Neural progenitor cell (in vitro differentiated cells): ENCODE results near the gene CNTNAP2. TPM values are rescaled to one million over a fixed set of nuclear protein-coding genes. Genes with fewer than 3 reads are reported as not detected.

Experiments
- DNase-seq: peaks from one replicate; pipeline ENCODE4 v3.0.0-alpha.2; 2016; ENCODE audit warnings: low spot score
- H2AFZ ChIP-seq: fragments of 200-600 bp; sonication (generic); replicated peaks from 2 replicates; pipeline ENCODE4 v1.6.1; 2016; ENCODE audit warnings: antibody characterized with exemption
- H3F3A ChIP-seq: fragments of 200-600 bp; sonication (generic); 2 replicates; pipeline ENCODE4 v1.6.1; 2016; ENCODE audit warnings: antibody characterized with exemption, low read depth
- H3K27ac ChIP-seq: fragments of 200-600 bp; sonication (generic); 2 replicates; pipeline ENCODE4 v1.5.1; 2016; ENCODE audit warnings: mild to moderate bottlenecking
- H3K27me3 ChIP-seq: fragments of 200-600 bp; sonication (generic); 2 replicates; pipeline ENCODE4 v1.6.1; 2016; ENCODE audit warnings: mild to moderate bottlenecking, moderate library complexity
- H3K36me3 ChIP-seq: fragments of 200-600 bp; sonication (generic); 2 replicates; pipeline ENCODE4 v1.5.1; 2016
- H3K4me1 ChIP-seq: fragments of 200-600 bp; sonication (generic); 2 replicates; pipeline ENCODE4 v1.6.1; 2016; ENCODE audit warnings: mixed run types
- H3K4me2 ChIP-seq: fragments of 200-600 bp; sonication (generic); 2 replicates; pipeline ENCODE4 v1.6.1; 2016
- H3K4me3 ChIP-seq: fragments of 200-600 bp; sonication (generic); 2 replicates; pipeline ENCODE4 v1.5.1; 2016
- H3K79me2 ChIP-seq: fragments of 200-600 bp; sonication (generic); 2 replicates; pipeline ENCODE4 v1.6.1; 2016; ENCODE audit warnings: low read depth
- H3K9ac ChIP-seq: fragments of 200-600 bp; sonication (generic); 2 replicates; pipeline ENCODE4 v1.6.1; 2016
- H3K9me3 ChIP-seq: fragments of 200-600 bp; sonication (generic); 2 replicates; pipeline ENCODE4 v1.5.1; 2016; ENCODE audit warnings: low read depth
- H4K20me1 ChIP-seq: fragments of 200-600 bp; sonication (generic); 2 replicates; pipeline ENCODE4 v1.6.1; 2016; ENCODE audit warnings: low read depth
- H3K27ac Mint-ChIP-seq: 3 replicates; pipeline ENCODE4 v1.8.0; 2021; ENCODE audit warnings: mixed read lengths
- H3K27me3 Mint-ChIP-seq: 2 replicates; pipeline ENCODE4 v1.8.0; 2022; ENCODE audit warnings: low read depth, mild to moderate bottlenecking, inconsistent platforms, moderate library complexity, mixed read lengths; ENCODE audit not compliant: insufficient read depth
- H3K36me3 Mint-ChIP-seq: 3 replicates; pipeline ENCODE4 v1.8.0; 2021; ENCODE audit warnings: mixed read lengths
- H3K4me1 Mint-ChIP-seq: 3 replicates; pipeline ENCODE4 v1.8.0; 2021; ENCODE audit warnings: mixed read lengths
- H3K4me3 Mint-ChIP-seq: 3 replicates; pipeline ENCODE4 v1.8.0; 2021; ENCODE audit warnings: mild to moderate bottlenecking, moderate library complexity, mixed read lengths
- H3K9me3 Mint-ChIP-seq: 3 replicates; pipeline ENCODE4 v1.8.0; 2020; ENCODE audit warnings: mixed read lengths
- CTCF ChIP-seq: fragments of 200-600 bp; sonication (generic); IDR thresholded peaks from 2 replicates; pipeline ENCODE4 v1.5.1; 2017; ENCODE audit warnings: antibody characterized with exemption, mild to moderate bottlenecking
- EZH2 ChIP-seq: fragments of 200-600 bp; sonication (generic); IDR thresholded peaks from 2 replicates; pipeline ENCODE4 v1.6.1; 2017; ENCODE audit warnings: antibody characterized with exemption, mild to moderate bottlenecking, moderate library complexity
- EZH2phosphoT487 ChIP-seq: fragments of 200-600 bp; sonication (generic); IDR thresholded peaks from 2 replicates; pipeline ENCODE4 v1.6.1; 2017; ENCODE audit warnings: antibody characterized with exemption
- total RNA-seq: library from RNA; depleted of rRNA; stranded (reverse); fragments of >200 nt; gene quantifications from 2 replicates; pipeline ENCODE4 v1.2.3, GENCODE V29; 2015; ENCODE audit warnings: low replicate concordance

The CNTNAP2 gene
- total RNA-seq, 1 donor from 2014 or later: 126 TPM

- H3K36me3 ChIP-seq: no peaks in the 10 kb centered on the region
- Mint-ChIP-seq H3K4me1 (peaks cover 6% of the 10 kb centered on the region), H3K27ac (no peak overlapping the region), H3K4me3 (no peak overlapping the region), H3K36me3 (no peaks in the 10 kb centered on the region), H3K9me3 (peaks cover 5% of the 10 kb centered on the region), H3K27me3 (peaks cover 4% of the 10 kb centered on the region)
- no peak for DNase-seq
- no peaks in the 10 kb centered on the region for H3F3A ChIP-seq
- no peaks in the 10 kb centered on the region for H3K79me2 ChIP-seq
- no peak overlapping the region for H3K9ac ChIP-seq
- no peak overlapping the region for H3K4me2 ChIP-seq
- H3K27ac ChIP-seq: no peak overlapping the region
- no peak for TF ChIP-seq CTCF
- no peaks in the 10 kb centered on the region for H3K9me3 ChIP-seq
- no peak overlapping the region for H3K4me3 ChIP-seq
- no peaks in the 10 kb centered on the region for H4K20me1 ChIP-seq
- H3K27me3 ChIP-seq: no peaks in the 10 kb centered on the region
- no peaks in the 10 kb centered on the region for H3K4me1 ChIP-seq
- H2AFZ ChIP-seq: no peak overlapping the region
These were observed 2046.2 kb downstream of the CNTNAP2 start for GRCh38 chr7:148162808-148163207.

DNA sequence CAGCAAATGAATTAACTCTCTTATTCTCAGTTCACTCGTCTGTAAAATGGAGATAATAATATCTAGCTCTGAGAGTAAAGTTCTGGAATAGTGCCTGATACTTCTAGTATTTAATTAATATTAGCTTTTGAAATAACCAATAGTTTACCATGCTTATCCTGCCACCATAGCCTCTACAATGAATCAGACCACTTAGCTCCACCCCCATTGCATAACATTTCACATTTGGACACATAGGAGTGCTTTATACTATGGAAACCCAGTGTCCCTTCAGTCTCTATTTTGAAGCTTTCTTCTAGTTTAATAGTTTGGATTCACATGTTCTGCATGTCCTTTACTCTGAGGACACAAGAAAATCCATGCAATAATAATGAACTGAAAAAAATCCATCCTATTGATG is 2046.6 kb downstream of the CNTNAP2 start:
- H3K9me3 Mint-ChIP-seq: peaks cover 3% of the 10 kb centered on the region
- no peak for TF ChIP-seq CTCF
- no peak for TF ChIP-seq EZH2phosphoT487
- TF ChIP-seq EZH2: no peak

DNA sequence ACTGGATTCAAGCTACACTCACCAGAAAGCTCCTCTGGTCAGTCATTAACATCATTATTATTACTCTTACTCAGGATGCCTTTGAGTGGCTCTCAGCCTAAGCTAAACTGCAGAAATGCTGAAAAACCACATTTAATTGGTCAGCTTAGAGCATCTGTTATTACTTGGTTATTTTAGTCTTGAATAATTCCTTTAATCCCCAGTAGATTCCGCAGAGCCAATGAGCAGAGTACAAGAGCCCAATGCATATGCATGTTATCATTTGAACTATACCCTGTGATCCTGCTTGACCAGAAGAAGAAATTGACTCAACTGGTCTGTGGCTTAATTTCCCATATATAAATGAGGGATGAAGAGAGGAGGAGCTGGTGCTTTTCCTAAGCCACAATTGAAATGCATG is 2056.3 kb downstream of the CNTNAP2 start:
- H3K79me2 ChIP-seq: no peaks in the 10 kb centered on the region
- peak overlapping the region; percentile 38 for H3K27ac Mint-ChIP-seq
- H3K4me3 Mint-ChIP-seq: no peak overlapping the region
- no peaks in the 10 kb centered on the region for H3K36me3 Mint-ChIP-seq
- H3K4me2 ChIP-seq: no peak overlapping the region
- no peak overlapping the region for H2AFZ ChIP-seq
- H3K36me3 ChIP-seq: no peaks in the 10 kb centered on the region
- H3K27ac ChIP-seq: no peak overlapping the region
- no peaks in the 10 kb centered on the region for H3K27me3 ChIP-seq
- H3K27me3 Mint-ChIP-seq: no peaks in the 10 kb centered on the region
- H3K4me3 ChIP-seq: no peak overlapping the region
- H4K20me1 ChIP-seq: no peaks in the 10 kb centered on the region
- H3K9me3 ChIP-seq: no peaks in the 10 kb centered on the region
- TF ChIP-seq CTCF (no peak), EZH2 (no peak), EZH2phosphoT487 (no peak)
- H3K9ac ChIP-seq: no peak overlapping the region
- no peaks in the 10 kb centered on the region for H3F3A ChIP-seq
- no peaks in the 10 kb centered on the region for H3K4me1 ChIP-seq
- no peaks in the 10 kb centered on the region for H3K9me3 Mint-ChIP-seq
- H3K4me1 Mint-ChIP-seq: peaks cover 11% of the 10 kb centered on the region
- DNase-seq: no peak

More for the DNA sequence above, 2046.6 kb downstream of the CNTNAP2 start:
- H3K4me3 ChIP-seq: no peak overlapping the region
- Mint-ChIP-seq H3K27ac (no peak overlapping the region), H3K4me1 (peaks cover 6% of the 10 kb centered on the region), H3K4me3 (no peak overlapping the region), H3K36me3 (no peaks in the 10 kb centered on the region), H3K27me3 (peaks cover 2% of the 10 kb centered on the region)
- no peak overlapping the region for H3K9ac ChIP-seq
- no peaks in the 10 kb centered on the region for H3F3A ChIP-seq
- H3K79me2 ChIP-seq: no peaks in the 10 kb centered on the region
- H2AFZ ChIP-seq: no peak overlapping the region
- DNase-seq: no peak
- H4K20me1 ChIP-seq: no peaks in the 10 kb centered on the region
- no peak overlapping the region for H3K4me2 ChIP-seq
- H3K27me3 ChIP-seq: no peaks in the 10 kb centered on the region
- no peaks in the 10 kb centered on the region for H3K4me1 ChIP-seq
- no peaks in the 10 kb centered on the region for H3K36me3 ChIP-seq
- H3K9me3 ChIP-seq: no peaks in the 10 kb centered on the region
- no peak overlapping the region for H3K27ac ChIP-seq

GRCh38 chr7:148173369-148173768 is 2056.8 kb downstream of the CNTNAP2 start:
- Histone ChIP-seq H4K20me1 (no peaks in the 10 kb centered on the region), H3K27me3 (no peaks in the 10 kb centered on the region), H3K27ac (no peak overlapping the region), H3F3A (no peaks in the 10 kb centered on the region), H3K9me3 (no peaks in the 10 kb centered on the region), H3K4me3 (no peak overlapping the region), H3K36me3 (no peaks in the 10 kb centered on the region), H2AFZ (no peak overlapping the region), H3K4me1 (no peaks in the 10 kb centered on the region), H3K9ac (no peak overlapping the region), H3K4me2 (no peak overlapping the region), H3K79me2 (no peaks in the 10 kb centered on the region)
- Mint-ChIP-seq H3K4me3 (no peak overlapping the region), H3K27me3 (no peaks in the 10 kb centered on the region), H3K9me3 (no peaks in the 10 kb centered on the region), H3K27ac (no peak overlapping the region), H3K4me1 (peaks cover 11% of the 10 kb centered on the region), H3K36me3 (no peaks in the 10 kb centered on the region)
- TF ChIP-seq CTCF (no peak), EZH2phosphoT487 (no peak), EZH2 (no peak)
- DNase-seq: no peak
